Endothelial cell of umbilical vein (primary cell): ENCODE data around the gene TUNAR. TPM values are rescaled to one million over a fixed set of nuclear protein-coding genes. Genes with fewer than 3 reads are reported as not detected.

Experiments used
- BruUV-seq: library from RNA; stranded (reverse); fragments of 400-500 nt; replicated peaks from 2 replicates; lab custom pipeline; 2021; lab: Mats Ljungman, UMichigan
- CTCF ChIA-PET: fragments of 300-600, 350-600 bp; sonication (Branson Sonifier 250); formaldehyde crosslinking; loops from one replicate; lab custom pipeline; 2021; ENCODE audit warnings: antibody characterized with exemption, inconsistent platforms; lab: Charles Lee
- POLR2A ChIA-PET: fragments of 300-600, 350-600 bp; sonication (Branson Sonifier 250); formaldehyde crosslinking; loops from one replicate; lab custom pipeline; 2021; ENCODE audit warnings: antibody characterized with exemption, inconsistent platforms; lab: Charles Lee
- DNase-seq: peaks from one replicate; pipeline ENCODE4 v3.0.0-alpha.2; 2011; ENCODE audit warnings: low read depth, low spot score
- FAIRE-seq: peaks from 2 replicates; lab custom pipeline; 2011; peaks lifted over from hg19 to GRCh38; lab: Jason Lieb, UNC
- H2AFZ ChIP-seq: 2 replicates; pipeline ENCODE4 v1.6.0; 2012; ENCODE audit warnings: low read depth, low read length, control low read depth, inconsistent platforms
- H3K27ac ChIP-seq: 2 replicates; pipeline ENCODE4 v1.5.1; 2011; ENCODE audit warnings: low read depth, mild to moderate bottlenecking, control low read depth, low read length, moderate library complexity; ENCODE audit not compliant: insufficient read depth
- H3K27me3 ChIP-seq, 2 experiments: 2 replicates each; pipeline versions ENCODE4 v1.6.0 to v1.6.1; 2011; ENCODE audit warnings: low read length in 2 of 2, mixed read lengths in 1 of 2; ENCODE audit not compliant: control insufficient read depth in 2 of 2, insufficient read depth in 2 of 2
- H3K36me3 ChIP-seq, 2 experiments: 2 replicates in 1 of 2; 3 replicates in 1 of 2; pipeline ENCODE4 v1.5.1; 2011; ENCODE audit warnings: low read length in 2 of 2, mild to moderate bottlenecking in 1 of 2, moderate library complexity in 1 of 2; ENCODE audit not compliant: control insufficient read depth in 2 of 2, insufficient read depth in 2 of 2; ENCODE audit errors: extremely low read depth in 1 of 2
- H3K4me1 ChIP-seq: 3 replicates; pipeline ENCODE4 v1.5.1; 2011; ENCODE audit warnings: mild to moderate bottlenecking, low read length; ENCODE audit not compliant: control insufficient read depth, insufficient read depth; ENCODE audit errors: extremely low read depth
- H3K4me2 ChIP-seq: 2 replicates; pipeline ENCODE4 v1.6.1; 2011; ENCODE audit warnings: low read length, control low read depth, mixed read lengths; ENCODE audit not compliant: insufficient read depth
- H3K4me3 ChIP-seq, 3 experiments: fragments of 200-600 bp in 1 of 3; sonication (generic), shearing (Covaris generic) in 1 of 3; replicated peaks in 1 of 3; 2 replicates each; pipeline ENCODE4 v1.5.1; 2011 to 2016; ENCODE audit warnings: control low read depth in 3 of 3, low read length in 3 of 3, mild to moderate bottlenecking in 2 of 3, inconsistent platforms in 1 of 3, low read depth in 1 of 3, moderate library complexity in 1 of 3; ENCODE audit not compliant: insufficient read depth in 1 of 3
- H3K79me2 ChIP-seq: 2 replicates; pipeline ENCODE4 v1.6.0; 2012; ENCODE audit warnings: low read length, inconsistent platforms; ENCODE audit not compliant: control insufficient read depth, insufficient read depth
- H3K9ac ChIP-seq: replicated peaks from 2 replicates; pipeline ENCODE3; 2011; ENCODE audit warnings: low read length, control low read depth; ENCODE audit not compliant: insufficient read depth; ENCODE audit errors: extremely low read depth
- H3K9me1 ChIP-seq: replicated peaks from 3 replicates; pipeline ENCODE4 v1.6.0; 2011; ENCODE audit warnings: mild to moderate bottlenecking, low read length; ENCODE audit not compliant: control insufficient read depth, insufficient read depth; ENCODE audit errors: extremely low read depth
- H3K9me3 ChIP-seq: replicated peaks from 2 replicates; pipeline ENCODE4 v1.5.1; 2012; ENCODE audit warnings: low read length, inconsistent platforms; ENCODE audit not compliant: control insufficient read depth, insufficient read depth
- H4K20me1 ChIP-seq: replicated peaks from 2 replicates; pipeline ENCODE3; 2011; ENCODE audit warnings: mild to moderate bottlenecking, low read length; ENCODE audit not compliant: control insufficient read depth, insufficient read depth; ENCODE audit errors: extremely low read depth
- CTCF ChIP-seq, 2 donors: IDR thresholded peaks; 1 replicate in 1 of 2; 2 replicates in 1 of 2; pipeline ENCODE4 v1.5.1; 2011; ENCODE audit warnings: low read length in 2 of 2, mild to moderate bottlenecking in 2 of 2, moderate library complexity in 2 of 2, control low read depth in 1 of 2, inconsistent platforms in 1 of 2, low read depth in 1 of 2; ENCODE audit not compliant: insufficient read depth in 1 of 2; ENCODE audit errors: extremely low read depth in 1 of 2
- EZH2 ChIP-seq: IDR thresholded peaks from 2 replicates; pipeline ENCODE4 v1.6.1; 2012; ENCODE audit warnings: borderline replicate concordance, low read depth, mild to moderate bottlenecking, moderate library complexity, low read length, inconsistent platforms; ENCODE audit not compliant: severe bottlenecking
- FOS ChIP-seq: IDR thresholded peaks from 2 replicates; pipeline ENCODE4 v1.6.1; 2011; ENCODE audit warnings: mild to moderate bottlenecking, low read length, moderate library complexity, borderline replicate concordance; ENCODE audit not compliant: insufficient read depth
- GATA2 ChIP-seq: IDR thresholded peaks from 2 replicates; pipeline ENCODE4 v1.7.0; 2011; ENCODE audit warnings: low read depth, mild to moderate bottlenecking, moderate library complexity, mixed read lengths, low read length; ENCODE audit not compliant: insufficient read length, insufficient read depth
- JUN ChIP-seq: IDR thresholded peaks from 2 replicates; pipeline ENCODE4 v1.6.1; 2011; ENCODE audit warnings: borderline replicate concordance, low read depth; ENCODE audit not compliant: insufficient read length, insufficient read depth
- MAX ChIP-seq: IDR thresholded peaks from 2 replicates; pipeline ENCODE4 v1.6.1; 2011; ENCODE audit not compliant: insufficient read depth, insufficient read length
- MYC ChIP-seq: IDR thresholded peaks from one replicate; pipeline ENCODE4 v1.6.1; 2011; ENCODE audit warnings: mild to moderate bottlenecking, low read depth, low read length
- POLR2A ChIP-seq: IDR thresholded peaks from 2 replicates; pipeline ENCODE4 v1.6.1; 2012; ENCODE audit warnings: low read depth, mild to moderate bottlenecking, control low read depth, low read length
- POLR2AphosphoS5 ChIP-seq: IDR thresholded peaks from 2 replicates; pipeline ENCODE4 v1.6.1; 2012; ENCODE audit warnings: low read depth, mild to moderate bottlenecking, control low read depth, low read length, moderate library complexity; ENCODE audit not compliant: insufficient read depth
- dilution Hi-C: fragments of 300-500 bp; cut with MboI; formaldehyde crosslinking; loops from one replicate; pipeline ENCODE4 v1.15.0; 2019; ENCODE audit warnings: low sequenced_read_pairs; ENCODE audit not compliant: extremely low pct_ligation_motif_present
- intact Hi-C: fragments of 100-400 bp; cut with micrococcal nuclease; formaldehyde crosslinking; loops from one replicate; pipeline ENCODE4 v1.10.0; 2022
- polyA plus RNA-seq, 4 experiments: library from polyadenylated mRNA; depleted of rRNA in 3 of 4; stranded (reverse) in 3 of 4; unstranded in 1 of 4; fragments of >200 nt; gene quantifications; 2 replicates each; pipeline versions ENCODE4 v1.2.1 to v1.2.3, GENCODE V29; 2011 to 2012; ENCODE audit warnings: missing spikeins in 1 of 4
- total RNA-seq: library from RNA; stranded (reverse); gene quantifications from 2 replicates; pipeline ENCODE4 v1.2.3, GENCODE V29; 2021

Gene TUNAR
- total and polyA plus RNA-seq, 2 donors (not counting 3 experiments of a cell fraction or from before 2014, with no cell fraction given): not detected

GRCh38 chr14:95891742-95892141 is 15.1 kb downstream of the TUNAR start:
- TF ChIP-seq MYC (no peak), MAX (no peak), GATA2 (no peak), POLR2AphosphoS5 (no peak), EZH2 (no peak), JUN (no peak), POLR2A (no peak), CTCF (IDR thresholded peaks at IDR 0.05; ENCODE audit: extremely low read depth in 1 of 2, insufficient read depth in 1 of 2, low read depth in 1 of 2, low read length in 2 of 2) (no peak), FOS (no peak)
- Histone ChIP-seq H4K20me1 (no peaks in the 10 kb centered on the region), H2AFZ (no peak overlapping the region), H3K27me3 (no peaks in the 10 kb centered on the region), H3K27ac (no peak overlapping the region), H3K4me3 (no peak overlapping the region), H3K9ac (no peak overlapping the region), H3K36me3 (no peaks in the 10 kb centered on the region), H3K4me1 (no peaks in the 10 kb centered on the region), H3K79me2 (no peaks in the 10 kb centered on the region), H3K9me1 (no peaks in the 10 kb centered on the region), H3K9me3 (no peaks in the 10 kb centered on the region), H3K4me2 (no peak overlapping the region)
- DNase-seq (no peak), FAIRE-seq (no peak)
- ChIA-PET CTCF (no interaction called here), POLR2A (no interaction called here)
- BruUV-seq: no TSS peak
- dilution Hi-C loops: no loop called here
- intact Hi-C loops: no loop called here
